HepG2 (cell line): Measurements from ENCODE around the gene NDUFS7. TPM values are rescaled to one million over a fixed set of nuclear protein-coding genes. Genes with fewer than 3 reads are reported as not detected.
A peak's percentile ranks its signal among the peaks of the same experiment; 100 is the strongest.

Experiments used
- AKNA ChIP-seq: sonication (generic); formaldehyde crosslinking; IDR thresholded peaks from 2 replicates; pipeline ENCODE4 v1.4.0; 2020; ENCODE audit warnings: missing genetic modification reagents, borderline replicate concordance
- FOXK2 ChIP-seq: fragments of 450-650 bp; IDR thresholded peaks from 2 replicates; pipeline ENCODE4 v1.6.1; 2016
- HMGA1 ChIP-seq: sonication (generic); formaldehyde crosslinking; conservative IDR thresholded peaks from 2 replicates; pipeline ENCODE4 v1.4.0; 2020; ENCODE audit warnings: missing genetic modification reagents
- MAFG ChIP-seq: sonication (generic); formaldehyde crosslinking; IDR thresholded peaks from 2 replicates; pipeline ENCODE4 v1.5.1; 2020; ENCODE audit warnings: mild to moderate bottlenecking, missing genetic modification reagents
- PLRG1 ChIP-seq: fragments of 450-650 bp; conservative IDR thresholded peaks from 2 replicates; pipeline ENCODE4 v1.6.1; 2016
- RBM22 ChIP-seq: fragments of 200-400 bp; formaldehyde crosslinking; optimal IDR thresholded peaks from 2 replicates; pipeline ENCODE3; 2017; ENCODE audit warnings: mild to moderate bottlenecking, low read length, moderate library complexity
- RFXAP ChIP-seq: sonication (generic); formaldehyde crosslinking; IDR thresholded peaks from 2 replicates; pipeline ENCODE4 v1.4.0; 2020; ENCODE audit warnings: missing genetic modification reagents, borderline replicate concordance
- RXRA ChIP-seq: sonication (generic); formaldehyde crosslinking; IDR thresholded peaks from 2 replicates; pipeline ENCODE4 v1.5.1; 2020; ENCODE audit warnings: missing genetic modification reagents
- SAFB2 ChIP-seq: sonication (generic); formaldehyde crosslinking; IDR thresholded peaks from 2 replicates; pipeline ENCODE4 v1.5.1; 2020; ENCODE audit warnings: missing genetic modification reagents, low read depth, mild to moderate bottlenecking, borderline replicate concordance
- TAF15 ChIP-seq: fragments of 200-400 bp; formaldehyde crosslinking; IDR thresholded peaks from one replicate; pipeline ENCODE4 v1.6.1; 2018; ENCODE audit warnings: mild to moderate bottlenecking, low read depth, low read length; ENCODE audit not compliant: poor library complexity, severe bottlenecking
- ZBTB37 ChIP-seq: sonication (generic); formaldehyde crosslinking; IDR thresholded peaks from 2 replicates; pipeline ENCODE4 v1.4.0; 2020; ENCODE audit warnings: mild to moderate bottlenecking, missing genetic modification reagents
- ZBTB49 ChIP-seq: sonication (generic); formaldehyde crosslinking; IDR thresholded peaks from 2 replicates; pipeline ENCODE4 v1.4.0; 2020; ENCODE audit warnings: missing genetic modification reagents, borderline replicate concordance
- ZNF20 ChIP-seq: sonication (generic); formaldehyde crosslinking; IDR thresholded peaks from 2 replicates; pipeline ENCODE4 v1.4.0; 2020; ENCODE audit warnings: mild to moderate bottlenecking, moderate library complexity, missing genetic modification reagents
- ZNF232 ChIP-seq: sonication (generic); formaldehyde crosslinking; IDR thresholded peaks from 2 replicates; pipeline ENCODE4 v1.4.0; 2020; ENCODE audit warnings: missing genetic modification reagents, borderline replicate concordance
- ZNF766 ChIP-seq: sonication (generic); formaldehyde crosslinking; IDR thresholded peaks from 2 replicates; pipeline ENCODE4 v1.5.0; 2020; ENCODE audit warnings: missing genetic modification reagents, borderline replicate concordance
- polyA plus RNA-seq, 8 experiments: library from polyadenylated mRNA; depleted of rRNA in 3 of 8; stranded (reverse) in 7 of 8; unstranded in 1 of 8; fragments of >200 nt; fragmentation: Illumina TruSeq in 4 of 8; extraction: Trizol in 4 of 8; gene quantifications; 2 replicates each; pipeline versions ENCODE4 v1.2.1 to v1.2.3, GENCODE V29; 2011 to 2016; ENCODE audit warnings: low read depth in 4 of 8, missing spikeins in 1 of 8, mixed read lengths in 1 of 8; ENCODE audit not compliant: insufficient read depth in 1 of 8
- total RNA-seq, 5 experiments: library from RNA; depleted of rRNA; stranded (reverse); fragments of >200 nt; fragmentation: Illumina TruSeq; extraction: Trizol; gene quantifications; 2 replicates each; pipeline ENCODE4 v1.2.3, GENCODE V29; 2016; ENCODE audit warnings: low read depth in 1 of 5
- TF ChIP-seq, protein P1 (sequence below): IDR thresholded peaks from 2 replicates; pipeline ENCODE4 v1.6.1; 2016; ENCODE audit warnings: low read depth
- TF ChIP-seq, protein P2 (sequence below): sonication (generic); formaldehyde crosslinking; IDR thresholded peaks from 2 replicates; pipeline ENCODE4 v1.8.0; 2022; ENCODE audit warnings: mild to moderate bottlenecking, missing genetic modification reagents, moderate library complexity

Gene NDUFS7
- total and polyA plus RNA-seq, 2 of the 13 experiments (the other 11 are each of a cell fraction or from before 2014, with no cell fraction given) = 34.3 to 66.9 TPM

GRCh38 chr19:1383312-1384084 is at the start of gene NDUFS7 (continued):
- TF ChIP-seq ZBTB49 (CRISPR knock-in tag) = no peak
- no peak for TF ChIP-seq MAFG
- TF ChIP-seq, protein P1, sequence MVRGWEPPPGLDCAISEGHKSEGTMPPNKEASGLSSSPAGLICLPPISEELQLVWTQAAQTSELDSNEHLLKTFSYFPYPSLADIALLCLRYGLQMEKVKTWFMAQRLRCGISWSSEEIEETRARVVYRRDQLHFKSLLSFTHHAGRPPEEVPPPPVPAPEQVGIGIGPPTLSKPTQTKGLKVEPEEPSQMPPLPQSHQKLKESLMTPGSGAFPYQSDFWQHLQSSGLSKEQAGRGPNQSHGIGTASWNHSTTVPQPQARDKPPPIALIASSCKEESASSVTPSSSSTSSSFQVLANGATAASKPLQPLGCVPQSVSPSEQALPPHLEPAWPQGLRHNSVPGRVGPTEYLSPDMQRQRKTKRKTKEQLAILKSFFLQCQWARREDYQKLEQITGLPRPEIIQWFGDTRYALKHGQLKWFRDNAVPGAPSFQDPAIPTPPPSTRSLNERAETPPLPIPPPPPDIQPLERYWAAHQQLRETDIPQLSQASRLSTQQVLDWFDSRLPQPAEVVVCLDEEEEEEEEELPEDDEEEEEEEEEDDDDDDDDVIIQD = 0 out of 2 replicates have a peak, but pooled peaks have one; percentile 60
- TF ChIP-seq TAF15 = peak; percentile 80
- peak; percentile 83; the same call in 1 of the 2 replicates for TF ChIP-seq RFXAP
- no peak for TF ChIP-seq HMGA1 (CRISPR knock-in tag)
- TF ChIP-seq ZBTB37 (CRISPR knock-in tag) = no peak
- TF ChIP-seq RXRA (CRISPR knock-in tag) = peak; percentile 98
- peak; percentile 94 for TF ChIP-seq ZNF766 (CRISPR knock-in tag)
- TF ChIP-seq, protein P2, sequence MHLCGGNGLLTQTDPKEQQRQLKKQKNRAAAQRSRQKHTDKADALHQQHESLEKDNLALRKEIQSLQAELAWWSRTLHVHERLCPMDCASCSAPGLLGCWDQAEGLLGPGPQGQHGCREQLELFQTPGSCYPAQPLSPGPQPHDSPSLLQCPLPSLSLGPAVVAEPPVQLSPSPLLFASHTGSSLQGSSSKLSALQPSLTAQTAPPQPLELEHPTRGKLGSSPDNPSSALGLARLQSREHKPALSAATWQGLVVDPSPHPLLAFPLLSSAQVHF (CRISPR knock-in tag) = peak; percentile 92; the same call in 1 of the 2 replicates
- peak; percentile 73 for TF ChIP-seq RBM22
- TF ChIP-seq ZNF20 (CRISPR knock-in tag) = no peak
- TF ChIP-seq AKNA (CRISPR knock-in tag) = peak; percentile 93; the same call in 1 of the 2 replicates
- TF ChIP-seq SAFB2 (CRISPR knock-in tag) = no peak; the same call in none of the 2 replicates
- TF ChIP-seq PLRG1 = no peak
- peak; percentile 66; the same call in 1 of the 2 replicates for TF ChIP-seq FOXK2
- TF ChIP-seq ZNF232 = peak; percentile 88
